T-helper 2 cell (primary cell): Measurements from ENCODE around the gene GRM5.
"Not testable (repeated sequence)": the region's sequence is repeated elsewhere in the genome, so short reads cannot be mapped to it uniquely, and the experiment has no call there.

ENCODE experiments used
- DNase-seq, 5 experiments: peaks; one replicate each; pipeline versions ENCODE4 v3.0.0 to v3.0.0-alpha.2; 2012 to 2022
- total RNA-seq, 2 donors: gene quantifications; one replicate each; lab custom pipeline; 2026; lab: John Stamatoyannopoulos, UW

GRM5 gene
- total RNA-seq, result 0 reads per million in 2 donors

DNA sequence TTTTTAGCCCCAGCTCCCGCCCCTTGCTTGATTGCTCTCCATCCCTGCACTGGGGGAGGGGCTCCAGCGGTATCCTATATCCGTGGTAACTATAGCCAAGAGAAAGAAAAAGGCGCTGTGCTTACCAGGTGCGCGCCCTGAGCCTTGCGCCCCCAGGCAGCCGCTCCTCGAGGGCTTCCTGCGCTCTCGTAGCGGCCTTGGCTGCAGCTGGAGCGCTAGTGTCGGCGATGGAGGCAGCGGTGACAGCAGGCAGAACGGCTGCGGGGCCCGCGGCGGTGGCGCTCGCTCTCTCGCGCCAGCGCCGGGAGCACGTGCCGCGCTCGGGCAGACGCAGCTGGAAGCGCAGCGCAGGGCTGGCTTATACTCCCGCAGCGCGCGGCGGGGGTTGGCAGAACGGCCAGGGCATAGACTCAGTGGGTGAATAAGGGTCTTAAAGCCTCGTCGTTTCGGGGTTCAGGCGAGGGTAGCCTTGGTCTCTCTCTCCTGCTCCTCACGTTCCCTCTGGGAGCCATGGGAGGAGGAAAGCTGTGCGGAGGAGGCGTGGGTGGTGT is at the start of gene GRM5:
GRM5 (minus strand) TSS at position 332 of the 551 bp plus-strand sequence. CDS start 18,110 bp downstream, outside the sequence.
- DNase-seq, result not testable (repeated sequence)

DNA sequence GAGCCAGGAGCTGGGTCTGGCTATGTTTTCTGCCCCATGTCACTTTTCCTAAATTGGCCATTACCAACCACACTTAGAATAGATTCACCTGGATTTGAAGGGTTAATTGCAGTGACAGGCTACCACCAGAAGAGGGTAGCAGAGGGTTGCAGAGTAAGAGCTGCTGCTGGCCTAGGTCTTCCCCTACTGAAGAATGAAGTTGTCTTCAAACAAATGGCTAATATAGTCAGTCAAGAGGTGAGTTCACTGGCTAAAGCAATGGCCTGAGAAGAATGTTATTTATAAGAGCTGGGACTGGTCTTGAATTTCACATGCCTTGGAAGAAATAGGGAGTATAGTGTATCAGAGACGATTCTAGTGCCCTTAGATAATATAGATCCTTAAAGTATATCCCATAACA is 32.2 kb upstream of the GRM5 start:
- peak in 1 of 5 experiments; percentile 2 for DNase-seq

DNA sequence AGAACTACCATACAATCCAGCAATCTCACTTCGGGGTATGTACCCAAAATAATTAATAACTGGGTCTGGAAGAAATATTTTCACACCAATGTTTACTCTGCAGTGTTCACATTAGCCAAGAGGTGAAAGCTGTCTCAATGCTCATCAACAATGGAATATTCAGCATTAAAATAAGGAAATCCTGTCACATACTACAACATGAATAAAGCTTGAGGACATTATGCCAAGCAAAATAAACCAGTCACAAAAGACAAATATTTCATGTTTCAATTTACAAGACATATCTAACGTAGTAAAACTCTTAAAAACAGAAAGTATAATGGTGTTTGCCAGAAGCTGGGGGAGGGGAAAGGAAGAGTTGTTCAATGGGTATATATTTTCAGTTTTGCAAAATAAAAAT is 28.0 kb upstream of the GRM5 start:
- DNase-seq, result not testable (repeated sequence)

DNA sequence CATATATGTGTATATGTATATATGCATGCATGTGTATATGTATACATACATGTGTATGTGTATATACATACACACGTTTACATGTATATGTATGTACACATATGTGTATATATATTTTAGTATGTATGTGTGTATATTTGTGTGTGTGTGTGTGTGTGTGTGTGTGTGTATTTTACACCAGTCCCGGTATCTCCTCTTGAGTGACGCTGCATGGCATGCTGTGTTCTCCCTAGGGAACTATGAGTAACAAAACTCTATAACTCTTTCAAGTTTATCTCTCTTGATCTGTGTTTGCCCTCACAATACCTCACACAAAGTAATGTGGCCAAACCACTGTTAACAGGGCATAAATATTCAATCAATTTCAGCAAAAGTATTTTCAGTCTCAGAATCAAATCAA is 19.2 kb upstream of the GRM5 start:
- not testable (repeated sequence) for DNase-seq

DNA sequence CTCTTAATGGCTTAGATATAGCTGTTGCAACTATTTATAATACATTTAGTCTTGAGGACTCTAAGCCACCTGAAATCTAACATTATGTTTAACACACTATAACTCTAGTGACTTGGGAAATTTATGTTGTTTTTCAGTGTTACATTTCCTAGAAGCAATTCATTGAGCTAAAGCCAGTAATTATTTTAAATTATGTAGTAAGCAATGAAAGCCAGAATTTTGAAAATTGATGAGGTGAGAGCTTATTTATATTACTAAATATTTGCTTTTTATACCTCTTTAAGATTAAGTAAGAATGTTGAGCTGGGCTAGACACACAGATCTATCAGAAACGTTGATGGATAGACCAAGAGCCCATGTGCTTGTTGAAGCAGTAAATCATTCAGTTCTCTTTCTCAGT is 5.1 kb upstream of the GRM5 start:
- DNase-seq, result not testable (repeated sequence)

DNA sequence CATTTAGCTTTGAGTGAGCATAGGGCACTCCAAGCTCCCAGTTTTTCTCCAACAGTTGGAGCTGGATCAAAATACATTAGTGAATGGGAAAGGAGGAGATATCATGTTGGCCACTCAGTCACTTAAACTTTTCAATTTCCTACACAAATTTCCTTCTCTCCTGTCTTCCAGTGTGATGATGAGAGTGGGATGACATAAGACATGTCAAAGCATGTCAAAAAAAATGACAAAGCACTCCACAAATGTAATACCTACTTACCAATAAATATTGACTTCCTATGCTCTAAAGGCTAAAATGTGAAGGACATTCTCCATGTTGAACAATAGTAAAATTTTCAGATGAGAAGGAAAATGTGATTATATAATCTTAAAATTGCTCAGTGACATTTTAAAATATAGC is 1.5 kb upstream of the GRM5 start:
- DNase-seq, result no peak

DNA sequence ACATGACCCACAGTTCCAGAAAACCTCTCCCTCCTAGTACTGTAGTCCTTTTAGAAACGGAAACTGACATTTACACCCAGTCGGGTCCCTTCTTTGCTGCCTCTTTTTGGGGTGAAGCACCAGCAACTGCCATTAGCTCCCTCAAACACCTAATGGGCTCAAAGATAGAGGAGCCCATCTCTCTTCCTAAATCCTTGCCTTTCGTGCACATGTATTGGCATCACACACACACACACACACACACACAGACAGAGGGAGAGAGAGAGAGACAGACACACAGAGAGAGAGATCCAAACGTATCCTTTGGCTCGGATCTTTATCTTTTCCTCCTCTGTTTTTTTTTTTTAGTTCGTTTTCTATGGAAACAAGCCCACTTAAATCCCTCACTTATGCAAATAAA is 716 bp downstream of the GRM5 start:
- DNase-seq, result no peak

DNA sequence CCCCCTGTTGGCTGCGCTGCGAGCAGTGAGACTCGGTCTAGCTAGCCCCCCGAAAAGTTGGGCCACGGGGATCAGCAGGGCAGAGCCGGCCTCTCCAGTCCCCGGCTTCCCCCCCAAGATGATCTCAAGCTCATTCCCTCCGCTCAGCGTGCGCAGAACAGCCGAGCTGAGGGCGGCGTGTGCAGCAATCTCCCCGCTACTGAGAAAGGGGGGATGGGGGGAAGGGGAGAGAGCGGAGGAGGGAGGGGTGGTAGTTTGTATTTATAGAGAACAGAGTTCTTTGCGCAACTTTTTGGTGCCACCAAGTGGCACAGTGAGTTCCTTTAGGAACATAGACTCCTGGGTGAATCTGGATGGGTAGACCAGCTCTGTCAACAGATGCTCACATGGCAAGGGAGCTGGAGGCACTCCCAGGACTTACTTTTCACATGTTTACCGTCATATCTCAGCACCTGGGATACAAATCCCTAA is 2.3 kb downstream of the GRM5 start:
- not testable (repeated sequence) for DNase-seq

DNA sequence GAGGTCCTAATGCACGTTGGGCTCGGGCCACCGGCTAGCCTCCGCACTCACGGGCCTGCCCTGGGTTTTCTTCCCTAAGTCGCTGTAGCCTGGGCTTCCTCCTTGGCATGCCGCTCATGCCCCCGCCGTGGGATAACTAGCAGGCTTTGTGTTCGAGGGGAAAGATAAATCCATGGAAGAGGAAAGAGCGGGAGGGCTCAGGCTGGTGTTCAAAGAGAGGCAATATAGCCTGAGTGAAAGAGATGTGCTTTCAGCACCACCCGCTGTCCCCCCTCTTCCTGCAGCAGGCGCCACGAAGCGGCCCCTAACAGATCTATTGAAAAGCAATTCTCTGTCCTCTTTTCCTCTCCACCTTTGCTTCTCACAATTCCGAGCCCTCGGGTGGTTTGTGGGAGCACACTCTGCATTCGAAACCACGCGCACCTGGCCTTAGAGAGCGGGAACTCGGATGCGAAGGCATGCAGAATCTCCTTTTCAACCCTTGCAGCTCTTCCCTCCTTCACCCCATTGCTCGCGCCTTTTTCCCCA is 2.9 kb downstream of the GRM5 start:
- not testable (repeated sequence) for DNase-seq

DNA sequence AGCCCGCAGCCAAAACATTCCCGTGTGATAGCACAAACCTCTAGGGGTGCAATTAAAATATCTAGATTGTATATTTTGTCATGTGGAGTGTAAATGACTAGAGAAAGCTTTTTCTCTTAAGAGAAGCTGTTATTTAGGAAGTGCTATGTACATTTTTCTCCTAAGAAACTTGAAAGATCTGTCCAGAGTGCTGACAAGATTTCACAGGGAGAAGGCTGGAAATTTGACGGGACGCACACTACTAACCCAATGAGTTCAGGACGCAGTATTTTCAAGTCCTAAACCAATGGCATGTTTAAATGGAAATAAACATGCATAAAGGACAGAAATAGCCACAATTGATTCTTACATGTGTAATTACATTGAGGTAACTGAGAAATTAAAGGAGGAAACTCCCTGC is 3.9 kb downstream of the GRM5 start:
- not testable (repeated sequence) for DNase-seq

DNA sequence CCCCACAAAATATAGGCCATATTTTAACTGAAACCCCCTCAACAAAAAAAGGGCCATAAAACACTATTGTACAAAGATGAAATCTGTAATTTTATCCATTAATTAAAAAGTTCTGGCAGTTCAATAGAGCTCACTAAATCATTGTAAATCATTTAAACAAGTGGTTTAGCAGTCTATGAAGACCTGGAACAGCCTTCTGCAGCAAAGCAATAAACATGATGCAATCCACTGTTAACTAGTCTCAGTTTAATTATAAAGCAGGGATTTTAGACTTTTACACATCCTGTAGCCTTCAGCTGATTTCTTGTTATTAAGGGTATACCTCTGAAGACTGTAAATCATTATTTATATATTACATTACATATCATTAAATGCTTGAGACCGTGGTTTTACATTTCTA is 8.4 kb downstream of the GRM5 start:
- DNase-seq, result not testable (repeated sequence)

DNA sequence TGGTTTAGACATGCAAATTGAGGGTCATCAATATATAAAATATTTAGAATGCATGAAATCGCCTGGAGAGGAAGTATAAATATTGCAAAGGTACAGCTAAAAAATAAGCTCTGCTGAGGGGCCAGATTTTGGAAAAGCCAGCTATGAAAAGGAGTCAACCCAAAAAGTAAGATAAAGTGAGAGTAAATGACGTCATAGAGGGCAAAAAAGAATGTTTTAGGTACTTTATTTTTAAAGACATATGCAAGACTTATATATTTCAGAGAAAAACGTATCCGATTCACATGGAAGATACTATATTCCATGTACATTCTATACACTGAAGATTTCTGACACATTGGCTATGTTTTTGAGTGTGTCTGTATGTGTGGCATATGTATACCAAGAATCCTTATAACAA is 13.6 kb downstream of the GRM5 start:
- DNase-seq, result no peak

DNA sequence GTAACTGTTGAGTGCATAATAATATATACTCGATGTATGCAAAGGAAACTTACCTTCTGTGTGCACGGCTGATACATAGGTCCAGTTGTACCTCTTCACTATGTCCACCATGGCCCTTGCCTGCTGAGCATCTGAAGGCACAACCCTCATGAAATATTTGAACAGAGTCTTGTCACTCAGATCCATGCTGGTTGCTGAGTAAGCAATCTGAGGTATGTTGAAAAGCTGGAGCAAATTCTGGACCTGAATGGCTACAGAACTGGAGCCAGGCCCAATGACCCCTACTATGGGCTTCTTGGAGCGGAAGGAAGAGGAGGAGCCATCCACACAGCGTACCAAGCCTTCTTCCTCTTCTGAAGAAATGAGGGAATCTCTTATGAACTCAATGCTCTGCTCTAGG is 18.6 kb downstream of the GRM5 start:
- DNase-seq, result not testable (repeated sequence)

DNA sequence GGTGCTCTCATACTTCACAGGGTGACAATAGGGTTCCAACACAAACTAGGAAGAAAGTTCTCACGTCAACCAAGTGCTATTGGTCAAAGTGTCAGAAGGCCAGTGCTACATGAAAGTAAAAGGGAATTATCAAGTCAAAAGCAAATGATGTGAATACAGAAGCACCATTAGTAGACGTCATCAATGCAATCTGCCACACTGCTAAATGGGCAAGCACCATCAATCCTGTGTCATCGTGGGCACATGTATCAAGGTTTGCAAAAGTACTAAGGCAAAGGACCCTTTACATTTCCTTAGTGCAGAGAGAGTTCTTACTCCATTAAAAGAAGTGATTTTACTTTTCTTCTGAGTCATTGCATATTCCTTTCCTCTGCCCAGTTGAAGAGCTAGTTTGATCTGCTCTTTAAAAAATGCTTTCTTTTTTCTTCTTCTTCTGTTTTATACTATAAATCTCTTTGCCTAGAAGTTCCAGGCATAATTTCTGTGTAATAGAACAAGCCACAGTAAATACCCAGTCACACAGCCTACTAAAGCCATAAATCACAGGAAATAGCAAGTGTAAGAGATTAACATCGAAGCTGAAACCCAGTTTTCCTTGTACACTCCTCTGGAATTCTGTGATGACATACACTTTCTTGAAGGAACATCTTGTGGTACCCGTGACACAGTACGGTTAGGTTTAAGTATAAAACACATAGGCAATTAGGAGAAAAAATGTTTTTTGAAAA is 21.8 kb downstream of the GRM5 start:
- DNase-seq, result not testable (repeated sequence)

DNA sequence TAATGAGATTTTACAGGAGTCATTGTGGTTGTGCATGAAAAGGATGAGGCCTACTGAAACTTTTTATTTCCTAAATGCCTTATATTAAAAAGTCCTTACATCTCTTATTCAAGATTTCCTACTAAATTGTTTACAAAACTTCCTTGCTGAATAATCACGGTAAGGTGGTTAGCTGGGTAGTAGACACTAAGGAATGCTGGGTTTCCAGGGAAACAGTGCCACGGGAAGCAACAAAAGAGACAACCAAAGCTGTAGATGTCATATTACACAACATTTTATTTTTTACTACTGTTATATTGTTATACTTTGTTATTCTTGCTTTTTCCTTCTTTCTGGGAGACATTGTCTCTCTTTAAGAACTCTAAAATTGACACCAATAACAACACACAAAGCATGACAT is 36.1 kb downstream of the GRM5 start:
- not testable (repeated sequence) for DNase-seq

DNA sequence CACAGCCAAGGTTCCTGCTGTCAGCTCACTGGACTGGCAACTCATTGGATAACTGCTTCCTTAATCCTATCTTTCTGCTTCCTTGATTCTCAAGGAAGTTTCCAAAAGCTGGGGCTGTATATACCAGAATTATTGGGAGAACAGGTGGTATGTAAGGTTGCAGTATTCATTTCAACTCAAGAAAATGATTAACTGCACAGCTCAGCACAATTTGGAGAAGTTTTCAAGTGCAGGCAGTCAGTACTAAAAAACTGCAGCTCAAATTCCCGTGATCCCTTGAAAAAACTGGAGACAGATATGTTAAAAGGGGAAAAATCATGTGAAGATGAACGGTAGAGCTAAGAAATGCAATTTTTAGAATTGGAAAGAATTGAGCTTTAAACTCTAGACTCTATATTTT is 44.4 kb downstream of the GRM5 start:
- no peak for DNase-seq

DNA sequence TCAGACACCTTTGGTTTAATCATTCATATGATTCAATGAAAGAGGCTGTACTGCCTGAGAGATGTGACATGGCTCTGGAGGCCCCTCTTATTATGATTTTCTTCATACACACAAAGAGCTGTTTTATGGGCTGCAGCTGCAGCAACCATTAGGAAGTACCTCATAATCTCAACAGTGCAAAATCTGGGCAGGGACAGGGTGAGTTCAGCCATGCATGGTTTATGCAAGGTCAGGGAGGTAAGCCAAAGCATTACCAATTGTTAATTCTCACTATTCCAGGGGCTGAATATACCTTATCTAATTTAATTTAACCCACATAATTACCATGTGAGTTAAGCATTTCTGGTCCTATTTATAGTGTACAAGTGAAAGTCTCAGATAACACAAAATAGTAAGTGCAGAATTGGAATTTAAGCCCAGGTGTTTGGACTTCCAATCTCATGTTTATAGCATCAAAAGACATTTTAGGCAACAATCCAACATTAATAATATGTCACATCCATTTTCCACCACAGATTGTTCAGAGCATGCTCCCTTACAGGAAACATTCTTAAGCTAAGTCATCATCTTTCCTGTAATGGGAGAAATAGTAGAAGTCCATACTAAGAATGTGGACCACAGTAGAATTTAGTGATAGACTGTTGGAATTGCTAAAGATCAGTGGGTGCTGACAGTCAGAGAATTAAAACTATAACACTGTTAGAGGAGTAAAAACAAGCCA is 45.8 kb downstream of the GRM5 start:
- DNase-seq, result not testable (repeated sequence)

DNA sequence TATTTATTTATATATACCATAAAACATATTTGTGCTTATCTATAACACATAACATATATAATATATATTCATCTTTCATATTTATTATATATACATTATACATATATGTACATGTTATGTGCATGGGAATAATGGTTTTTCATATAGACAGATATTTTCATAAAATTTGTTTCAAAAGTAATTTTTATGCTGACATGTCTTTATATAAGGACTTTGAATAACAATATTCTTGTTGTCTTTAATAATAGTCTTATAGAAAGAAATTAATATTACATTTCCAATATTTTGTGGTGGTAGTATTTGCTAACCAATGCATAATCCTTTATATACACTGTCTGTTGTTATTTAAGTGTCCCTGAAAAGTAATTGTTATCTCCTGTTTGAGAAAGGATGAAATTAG is 49.6 kb downstream of the GRM5 start:
- no peak for DNase-seq

DNA sequence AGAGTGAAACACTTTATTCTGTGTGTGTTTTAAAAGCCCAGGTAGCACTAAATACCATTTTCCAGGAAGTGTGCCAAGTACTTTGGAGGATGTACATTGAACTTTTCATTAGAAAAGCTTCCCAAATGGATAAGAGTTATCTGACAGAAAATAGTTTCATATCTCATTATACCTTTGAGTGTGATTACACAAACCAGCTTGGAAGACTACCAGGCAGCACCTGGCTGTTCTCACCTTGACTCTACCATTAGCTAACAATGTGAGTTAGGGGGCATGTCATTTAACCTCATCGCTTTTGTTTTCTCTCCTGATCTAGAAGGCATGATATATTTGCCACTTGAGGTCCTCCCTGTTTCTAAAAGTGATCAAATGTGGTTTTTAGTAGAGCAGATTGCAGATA is 50.2 kb downstream of the GRM5 start:
- no peak for DNase-seq

DNA sequence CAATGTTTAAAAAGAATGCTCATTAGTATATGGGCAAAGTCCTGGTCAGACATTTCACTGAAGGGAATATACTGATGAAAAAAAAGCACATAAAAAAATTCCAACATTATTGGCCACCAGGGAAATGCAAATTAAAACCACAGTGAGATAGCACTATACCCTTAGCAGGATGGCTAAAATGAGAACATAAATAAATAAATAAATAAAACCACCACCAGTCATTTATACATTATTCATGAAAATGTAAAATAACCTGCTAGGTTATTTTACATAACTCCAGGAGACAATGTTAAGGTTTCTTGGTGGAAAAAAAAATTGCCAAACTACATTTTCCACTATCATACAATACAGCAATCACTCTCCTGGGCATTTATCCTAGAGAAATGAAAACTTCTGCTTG is 64.9 kb downstream of the GRM5 start:
- DNase-seq, result not testable (repeated sequence)

DNA sequence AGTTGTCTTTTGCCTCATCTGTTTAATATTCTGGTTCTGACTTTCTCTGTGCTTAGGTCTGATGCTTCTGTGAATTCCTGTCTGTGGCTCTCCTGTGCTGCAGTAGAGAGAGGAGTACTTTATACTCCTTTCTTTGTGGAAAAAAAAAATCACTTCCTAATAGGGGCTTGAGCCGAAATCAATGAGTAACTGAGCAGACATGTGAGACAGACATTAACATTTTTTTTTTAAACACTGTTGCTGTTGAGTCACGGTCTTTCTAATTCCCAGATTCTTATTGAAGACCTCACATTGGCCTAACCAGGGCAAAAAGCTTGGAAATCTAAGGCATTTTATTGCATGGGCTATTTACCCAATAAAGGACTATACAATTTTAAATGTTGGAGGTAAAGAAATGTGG is 86.1 kb downstream of the GRM5 start:
- DNase-seq, result no peak

DNA sequence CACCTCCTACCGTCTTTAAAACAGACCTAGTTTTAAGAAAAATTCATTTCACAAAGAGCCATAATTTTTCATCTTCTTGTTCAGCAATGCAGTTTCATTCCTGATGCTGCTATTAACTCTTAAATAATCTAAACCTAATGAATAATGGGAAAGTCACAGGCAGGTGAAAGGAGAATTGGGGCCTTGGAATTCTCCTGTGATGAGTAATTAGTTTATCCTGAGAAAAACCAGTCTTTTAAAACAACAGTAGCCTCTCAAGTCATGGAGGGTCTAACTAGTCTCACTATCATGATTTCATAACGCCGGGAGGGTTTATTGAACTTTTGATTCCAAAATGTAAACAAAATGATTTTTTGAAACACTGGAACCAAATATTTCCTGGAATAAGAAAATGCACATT is 86.8 kb downstream of the GRM5 start:
- DNase-seq, result not testable (repeated sequence)

DNA sequence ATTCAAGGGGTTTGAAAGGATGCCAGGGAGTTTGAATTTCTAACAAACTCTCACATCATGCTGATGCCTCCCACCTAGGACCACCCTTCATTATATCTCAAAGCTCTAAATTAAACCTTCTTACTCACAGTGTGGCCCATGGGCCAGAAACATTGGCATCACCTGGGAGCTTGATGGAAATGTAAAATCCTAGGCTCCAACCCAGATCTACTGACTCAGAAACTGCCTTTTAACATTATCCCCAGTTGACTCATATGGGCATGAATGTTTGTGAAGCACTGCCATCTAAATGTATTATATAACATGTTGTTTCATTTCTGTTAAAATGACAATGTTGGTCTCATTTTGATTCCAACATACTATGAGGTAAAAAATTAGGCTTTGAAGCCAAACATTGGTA is 90.3 kb downstream of the GRM5 start:
- DNase-seq, result not testable (repeated sequence)
